HG02973 (cell line): ENCODE data around the gene RDH5.

Source experiments
- ATAC-seq: cut with Tn5 transposase; IDR thresholded peaks from one replicate; pipeline ENCODE4 v1.9.1; 2021; ENCODE audit warnings: moderate library complexity; ENCODE audit not compliant: unreplicated experiment

Gene RDH5

DNA sequence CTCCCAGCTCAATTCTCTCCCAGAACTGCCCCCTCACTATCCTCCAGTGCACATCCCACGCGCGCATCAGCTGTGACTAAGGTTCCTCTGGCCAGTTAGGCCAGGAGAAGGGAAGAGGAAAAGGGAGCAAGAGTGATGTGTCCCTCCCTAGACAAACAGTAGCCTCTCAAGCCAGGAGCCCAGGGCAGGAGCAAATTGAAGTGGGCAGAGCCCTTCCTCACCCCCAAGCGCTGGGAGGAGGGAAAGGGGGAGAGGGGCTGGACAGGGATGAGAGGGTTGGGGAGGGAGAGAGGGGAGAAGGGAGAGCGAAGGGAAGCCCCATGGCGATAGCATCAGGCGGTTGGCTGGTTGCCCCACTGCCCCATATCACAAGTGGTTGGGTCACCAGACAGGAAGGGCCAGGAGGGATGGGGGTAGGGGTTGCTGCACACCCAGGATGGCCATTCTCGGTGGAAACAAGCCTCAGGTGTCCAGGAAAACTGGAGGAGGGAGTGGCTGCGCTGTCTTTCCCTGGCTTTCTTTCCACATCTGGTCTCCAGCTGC is 7.5 kb downstream of the RDH5 start:
- no peak for ATAC-seq

- peak; percentile 17 for ATAC-seq
Measured at GRCh38 chr12:55728186-55728938, 8.2 kb downstream of the RDH5 start.

DNA sequence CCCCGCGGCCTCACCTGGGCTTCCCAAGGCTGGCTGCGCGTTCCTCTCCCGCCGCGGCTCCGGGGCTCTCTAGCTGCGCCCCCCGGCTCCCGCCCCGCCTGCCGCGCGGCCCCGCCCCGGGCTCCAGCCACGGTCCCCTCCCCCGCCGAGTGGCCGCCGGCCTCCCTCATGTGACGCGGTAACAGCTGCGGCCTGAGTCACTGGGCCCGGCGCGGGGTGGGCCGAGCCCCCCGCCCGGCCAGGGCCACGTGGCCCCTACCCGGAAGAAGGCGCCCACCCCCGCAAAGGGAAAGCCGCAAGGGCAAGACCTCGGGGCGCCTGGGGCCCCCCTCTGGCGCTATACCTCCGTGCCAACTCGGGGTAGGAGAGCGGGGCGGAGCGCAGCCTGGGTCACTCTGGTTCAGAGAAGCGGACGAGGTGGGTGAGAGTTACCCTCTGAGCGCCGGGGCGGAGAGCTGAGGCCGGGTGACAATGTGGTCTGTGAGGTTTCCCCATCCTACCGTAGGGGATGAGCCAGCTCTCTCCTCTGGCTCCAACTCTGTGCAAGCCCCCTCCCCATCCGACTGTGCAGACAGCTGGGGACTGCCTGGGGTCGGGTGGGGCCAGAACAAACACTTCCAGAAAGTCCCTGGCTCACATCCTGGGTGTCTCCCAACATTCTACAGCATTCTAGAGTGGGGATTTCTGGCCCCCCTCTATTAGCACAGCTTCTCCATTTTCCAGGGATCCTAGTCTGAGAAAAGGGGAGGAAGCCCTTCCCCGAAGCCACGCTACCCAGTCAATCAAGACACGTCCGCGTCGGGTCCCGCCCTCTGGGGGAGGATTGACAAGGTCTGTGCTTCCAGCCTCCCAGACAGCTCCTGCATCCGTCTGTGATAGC is 9.0 kb downstream of the RDH5 start, which contains the start of gene CD63:
TSS of gene CD63 (minus strand) at position 71 of the 880 bp plus-strand sequence. CDS start 668 bp downstream, outside the sequence.
- ATAC-seq: peak; percentile 57

DNA sequence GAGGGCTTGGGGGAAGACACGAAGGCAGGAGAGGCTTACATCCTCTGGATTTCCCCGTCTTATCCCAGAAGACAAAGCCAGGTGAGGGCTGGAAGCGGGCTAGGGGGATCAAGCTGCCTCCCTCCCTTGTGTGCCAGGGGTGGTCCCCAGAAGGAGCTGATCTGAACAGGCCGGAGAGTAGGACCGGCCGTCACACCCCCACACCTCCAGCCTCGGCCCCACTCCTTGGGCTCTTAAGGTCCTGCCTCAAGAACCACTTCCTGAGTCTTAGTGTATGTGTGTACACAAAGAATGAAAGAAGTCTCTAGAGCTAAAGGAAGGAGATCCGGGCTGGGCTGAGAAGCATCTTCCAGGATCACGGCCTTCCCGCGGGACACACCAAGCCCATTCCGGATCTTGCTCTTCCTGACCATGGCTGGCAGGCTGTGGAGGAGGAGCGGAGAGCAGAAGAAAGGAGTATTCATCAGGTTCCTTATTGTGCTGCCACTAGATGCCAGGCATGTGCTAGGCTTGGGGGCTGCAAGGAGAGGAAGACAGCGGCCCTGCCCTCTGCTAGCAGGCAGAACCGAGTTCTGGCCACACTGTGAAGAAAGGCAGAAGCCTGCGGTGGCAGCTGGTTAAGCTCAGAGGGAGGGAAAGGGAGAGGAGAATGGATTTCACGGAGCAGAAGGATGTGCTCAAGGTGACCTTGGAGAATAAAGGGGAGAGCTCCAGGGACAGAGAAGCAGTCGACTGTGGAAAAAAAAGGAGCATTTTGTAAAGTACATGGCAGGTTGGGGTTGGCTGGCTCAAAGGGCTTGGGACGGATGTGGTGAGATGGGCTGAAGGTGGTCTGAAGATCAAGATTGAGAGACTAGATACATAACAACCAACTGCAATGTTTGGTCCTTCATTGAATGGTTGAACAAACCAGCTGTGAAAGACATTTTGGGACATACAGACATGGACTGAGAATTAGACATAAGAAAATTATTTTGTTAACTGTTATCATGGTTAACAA is 9.9 kb downstream of the RDH5 start:
- peak; percentile 42 for ATAC-seq

- no peak for ATAC-seq
Measured at GRCh38 chr12:55732288-55732687, 12.1 kb downstream of the RDH5 start.

DNA sequence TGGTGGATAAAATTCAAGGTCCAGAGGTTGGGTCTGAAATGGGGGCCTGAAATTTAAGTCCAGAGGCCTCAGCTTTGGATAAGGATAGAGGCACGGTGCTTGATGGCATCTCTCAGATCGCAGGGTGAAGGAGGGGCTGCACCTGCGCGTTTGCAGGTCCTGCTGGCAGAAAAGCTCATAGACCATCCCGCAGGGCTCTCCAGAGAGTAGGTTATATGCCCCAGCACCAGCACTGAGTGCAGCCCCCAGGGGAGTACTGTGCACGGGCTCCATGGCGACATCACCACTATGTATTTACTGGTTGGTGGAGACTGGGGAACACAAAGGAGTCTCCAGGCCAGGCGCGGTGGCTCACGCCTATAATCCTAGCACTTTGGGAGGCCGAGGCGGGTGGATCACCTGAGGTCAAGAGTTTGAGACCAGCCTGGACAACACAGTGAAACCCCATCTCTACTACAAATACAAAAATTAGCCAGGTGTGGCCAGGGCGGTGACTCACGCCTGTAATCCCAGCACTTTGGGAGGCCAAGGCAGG is 12.9 kb downstream of the RDH5 start:
- no peak for ATAC-seq

DNA sequence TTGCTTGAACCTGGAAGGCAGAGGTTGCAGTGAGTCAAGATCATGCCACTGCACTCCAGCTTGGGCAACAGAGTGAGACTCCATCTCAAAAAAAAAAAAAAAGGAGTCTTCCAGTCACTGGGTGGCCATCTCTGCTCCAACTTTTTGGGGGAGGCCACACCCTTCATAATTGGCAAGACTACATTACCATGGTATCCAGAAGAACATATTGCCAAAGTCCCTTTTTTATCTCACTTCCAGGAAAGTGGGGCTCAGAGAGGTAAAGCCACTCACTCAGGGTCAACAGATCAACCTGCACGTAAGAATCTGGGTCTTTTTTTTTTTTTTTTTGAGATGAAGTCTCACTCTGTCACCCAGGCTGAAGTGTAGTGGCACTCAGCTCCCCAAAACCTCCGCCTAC is 13.7 kb downstream of the RDH5 start:
- no peak for ATAC-seq

DNA sequence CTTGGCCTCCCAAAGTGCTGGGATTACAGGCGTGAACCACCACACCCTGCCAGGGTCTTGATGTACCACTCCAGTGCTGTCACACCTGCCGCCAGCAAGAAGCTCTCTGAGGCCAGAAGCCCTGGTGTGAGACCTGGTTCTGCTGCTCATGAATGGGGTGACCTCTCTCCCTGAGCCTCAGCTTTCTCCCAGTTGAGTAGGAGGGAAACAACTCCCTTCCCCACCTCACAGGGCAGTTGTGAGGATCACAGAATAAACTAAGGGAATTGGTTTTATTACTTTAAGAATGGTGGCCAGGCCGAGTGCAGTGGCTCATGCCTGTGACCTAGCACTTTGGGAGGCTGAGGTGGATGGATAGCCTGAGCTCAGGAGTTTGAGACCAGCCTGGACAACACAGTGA is 14.4 kb downstream of the RDH5 start:
- ATAC-seq: no peak

- no peak for ATAC-seq
Measured at GRCh38 chr12:55736076-55736475, 15.9 kb downstream of the RDH5 start.

- ATAC-seq: no peak
Measured at GRCh38 chr12:55736780-55737580, 16.8 kb downstream of the RDH5 start.

DNA sequence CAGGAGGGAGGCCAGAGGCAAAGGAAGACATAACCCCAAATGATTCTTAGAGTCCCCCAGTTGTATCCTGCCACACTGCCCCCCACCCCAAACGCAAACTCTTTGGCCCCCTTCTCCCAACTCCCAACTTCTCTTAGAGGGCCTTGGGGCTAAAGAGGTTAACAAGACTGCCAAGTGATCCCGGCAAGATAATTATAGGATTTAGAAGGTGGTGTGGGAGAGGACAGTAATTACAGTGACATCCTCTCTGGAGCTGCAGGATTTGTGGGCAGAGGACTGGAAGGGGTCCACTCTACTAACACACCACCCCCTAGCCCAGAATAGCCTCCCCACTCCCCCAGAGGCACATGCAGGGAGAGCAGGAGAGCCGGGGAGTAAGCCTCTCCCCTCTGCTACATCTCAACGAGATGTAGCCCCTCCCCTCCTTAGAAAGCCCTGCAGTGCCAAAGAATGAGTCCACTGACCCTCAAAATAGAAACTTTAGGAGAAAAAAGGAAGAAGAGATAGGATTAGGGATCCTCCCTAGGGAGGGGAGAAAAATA is 17.5 kb downstream of the RDH5 start:
- no peak for ATAC-seq

DNA sequence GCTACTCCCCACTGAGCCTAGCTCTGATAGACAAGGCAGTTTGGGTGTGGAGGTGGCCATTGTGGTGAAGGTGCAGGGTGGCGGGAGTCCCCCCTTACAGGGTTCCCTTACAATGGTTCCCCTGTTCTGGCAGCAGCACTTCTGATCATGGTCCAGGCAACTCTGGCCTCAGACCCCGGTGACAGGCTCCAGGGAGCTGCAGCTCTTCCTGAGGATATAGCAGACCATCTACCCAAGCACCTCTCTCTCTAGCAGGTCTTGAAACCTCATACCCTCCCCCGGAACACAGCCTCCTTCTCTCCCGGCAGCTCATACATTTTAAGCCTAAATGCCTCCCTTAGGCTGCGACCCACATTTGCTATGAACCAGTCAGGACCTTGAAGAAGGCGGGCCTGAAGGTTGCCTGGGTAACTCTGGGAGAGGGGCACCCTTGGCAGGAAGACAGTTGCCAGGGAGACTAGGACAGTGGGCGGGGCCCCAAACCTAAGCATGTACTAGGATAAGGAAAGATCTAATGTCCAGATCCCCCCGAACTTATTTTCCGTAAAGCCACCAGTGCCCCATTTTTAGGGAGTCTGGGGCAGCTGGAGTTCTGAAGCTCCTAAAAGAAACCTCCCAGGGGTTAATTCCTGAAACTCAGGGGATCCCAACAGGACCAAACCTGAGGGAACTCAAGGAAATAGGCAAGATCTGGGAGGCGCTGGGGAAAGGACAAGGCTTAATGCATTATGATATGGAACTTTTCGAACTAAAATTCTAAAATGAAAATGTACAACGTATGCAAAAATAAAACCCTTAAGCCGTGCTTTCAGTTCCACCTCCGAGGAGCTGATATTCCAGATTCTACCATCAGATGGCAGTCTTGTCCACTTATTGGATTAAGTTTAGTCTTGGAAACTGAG is 18.2 kb downstream of the RDH5 start:
- peak; percentile 68 for ATAC-seq

DNA sequence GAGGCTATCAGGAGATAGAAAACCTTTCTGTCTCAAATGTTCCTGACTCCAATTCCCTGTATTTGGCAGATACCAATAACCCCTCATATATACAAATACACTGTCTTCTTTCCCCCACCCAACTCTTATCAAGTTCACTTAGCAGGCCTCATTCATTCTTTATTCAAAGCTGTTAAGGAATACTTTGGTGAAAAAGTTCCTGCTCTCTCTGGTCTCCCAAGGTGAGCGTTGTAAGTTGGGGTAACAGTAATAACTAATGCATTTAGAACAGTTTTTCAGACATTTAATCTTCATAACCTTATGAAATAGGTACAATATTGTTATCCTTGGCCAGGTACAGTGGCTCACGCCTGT is 18.8 kb downstream of the RDH5 start:
- ATAC-seq: no peak

DNA sequence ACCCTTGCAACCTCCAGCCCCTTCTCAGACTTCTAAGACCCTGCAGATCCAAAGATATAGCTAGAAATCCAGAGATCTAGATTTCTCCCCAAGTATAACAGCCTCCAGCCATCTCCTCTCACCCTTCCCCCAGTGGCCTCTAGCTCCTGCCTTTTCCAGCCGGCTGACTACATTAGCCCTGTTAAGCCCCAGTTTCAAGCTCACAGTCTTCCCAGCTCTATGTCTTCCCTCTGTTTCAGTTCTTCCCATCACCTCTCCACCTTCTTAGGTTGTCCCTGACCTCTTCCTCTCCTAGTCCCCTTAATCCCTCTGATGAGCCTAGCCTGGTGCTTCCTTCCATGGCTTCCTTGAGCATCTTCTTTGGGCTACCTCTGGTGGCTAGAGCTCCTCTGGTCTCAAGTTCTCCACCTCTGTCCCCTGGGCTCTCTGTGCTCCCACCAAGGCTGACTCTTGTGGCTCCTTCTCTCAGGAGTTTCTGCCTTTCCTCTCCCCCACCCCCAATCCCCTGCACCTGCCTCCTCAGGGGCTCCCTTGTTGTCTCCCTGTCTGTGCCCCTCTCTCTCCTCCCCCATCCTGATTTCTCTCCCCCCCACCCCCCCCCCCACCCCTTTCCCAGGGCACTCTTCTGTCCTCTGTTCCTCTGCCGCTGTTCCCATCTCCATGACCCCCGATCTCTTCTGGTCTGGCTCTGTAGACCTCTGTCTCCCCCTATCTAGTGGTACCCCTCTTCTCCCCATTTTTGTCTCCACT is 21.9 kb downstream of the RDH5 start:
- no peak for ATAC-seq

GRCh38 chr12:55742719-55743405 is 22.7 kb downstream of the RDH5 start, which contains the start of gene GDF11:
Gene GDF11 (plus strand): TSS chr12:55743122. CDS start chr12:55743317, 195 bp downstream.
- peak; percentile 27 for ATAC-seq

DNA sequence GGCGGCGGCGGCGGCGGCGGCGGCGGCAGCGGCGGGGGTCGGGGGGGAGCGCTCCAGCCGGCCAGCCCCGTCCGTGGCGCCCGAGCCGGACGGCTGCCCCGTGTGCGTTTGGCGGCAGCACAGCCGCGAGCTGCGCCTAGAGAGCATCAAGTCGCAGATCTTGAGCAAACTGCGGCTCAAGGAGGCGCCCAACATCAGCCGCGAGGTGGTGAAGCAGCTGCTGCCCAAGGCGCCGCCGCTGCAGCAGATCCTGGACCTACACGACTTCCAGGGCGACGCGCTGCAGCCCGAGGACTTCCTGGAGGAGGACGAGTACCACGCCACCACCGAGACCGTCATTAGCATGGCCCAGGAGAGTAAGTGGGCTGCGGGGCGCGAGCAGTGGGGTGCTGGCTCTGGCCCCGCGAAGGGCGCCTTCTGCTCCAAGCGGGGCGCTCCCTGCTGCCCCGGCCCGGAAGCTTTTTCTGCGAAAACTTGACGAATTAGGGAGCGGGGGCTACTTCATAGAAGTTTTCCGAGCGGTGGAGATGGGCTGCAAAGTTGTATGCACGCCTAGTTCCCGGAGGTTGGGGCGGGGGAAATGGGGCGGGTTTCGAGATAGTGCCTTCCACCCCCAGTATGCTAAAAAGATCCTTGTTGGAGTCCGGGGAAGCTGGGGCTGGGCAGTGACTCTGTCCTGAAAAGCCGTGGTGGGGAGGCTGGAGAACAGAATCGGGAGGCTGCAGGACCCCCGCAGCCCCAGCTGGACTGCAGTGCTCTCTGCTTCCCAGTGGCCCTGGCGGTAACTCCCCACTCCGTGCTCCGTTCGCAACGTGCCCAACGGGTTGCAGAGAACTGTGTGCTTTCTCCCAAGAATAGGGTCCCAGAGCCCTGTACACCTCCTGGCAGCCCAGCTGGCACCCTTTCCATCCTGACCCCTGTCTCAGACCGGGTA is 23.5 kb downstream of the RDH5 start:
- ATAC-seq: peak; percentile 27
